ENCODE measurements around the gene CST6. TPM values are rescaled to one million over a fixed set of nuclear protein-coding genes. Genes with fewer than 3 reads are reported as not detected.

Gene CST6
- total RNA-seq, 1 donor from 2014 or later = not detected

DNA sequence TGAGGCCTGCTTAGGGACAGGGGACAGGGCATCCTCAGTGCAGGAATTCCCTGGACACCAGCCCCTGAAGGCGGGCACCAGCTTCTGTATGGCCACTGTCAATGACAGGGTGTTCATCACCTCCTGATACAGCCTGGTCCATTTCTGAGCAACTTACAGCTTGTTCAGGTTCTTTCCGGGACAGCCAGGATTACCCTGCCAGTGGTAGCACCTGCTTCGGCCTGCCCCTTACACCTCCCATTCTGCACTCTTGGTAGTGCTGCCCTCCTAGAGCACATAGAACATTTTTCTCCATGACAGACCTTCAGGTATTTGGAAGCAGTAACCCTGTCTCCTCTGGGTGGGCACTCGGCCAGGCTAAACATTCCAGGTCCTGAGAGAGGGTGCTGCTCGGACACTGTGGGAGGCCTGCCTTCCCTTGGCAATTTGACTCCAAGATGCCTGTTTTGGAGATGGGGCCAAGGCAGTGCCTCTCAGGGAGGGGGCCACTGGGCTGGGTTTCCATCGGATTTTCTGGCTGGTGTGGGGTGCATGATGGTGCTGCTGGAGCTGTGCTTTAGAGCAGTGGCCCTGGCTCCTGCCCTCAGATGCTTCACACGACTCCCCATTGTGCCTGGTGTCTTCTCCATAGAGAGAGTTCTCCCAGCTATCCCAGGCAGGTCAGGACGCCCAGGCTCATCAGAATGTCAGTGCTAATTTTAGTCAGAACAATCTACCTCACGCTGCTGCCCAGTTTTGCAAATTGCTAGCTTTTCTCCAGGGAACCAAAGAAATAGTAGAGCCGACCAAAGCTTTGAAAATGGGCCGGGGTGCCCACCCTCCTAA is 35.9 kb downstream of the CST6 start:
- Histone ChIP-seq H3K4me1 (peaks cover 46% of the 10 kb centered on the region), H3K36me3 (no peaks in the 10 kb centered on the region), H3K27ac (replicated peaks) (peak overlapping the region; percentile 57), H3K4me3 (peak overlapping the region; percentile 54), H3K9me3 (replicated peaks) (no peaks in the 10 kb centered on the region), H3K27me3 (ENCODE audit: low read depth) (peaks cover 34% of the 10 kb centered on the region)
- DNase-seq = no peak
- intact Hi-C loops (cut with micrococcal nuclease) = no loop called here
- TF ChIP-seq, protein P1, sequence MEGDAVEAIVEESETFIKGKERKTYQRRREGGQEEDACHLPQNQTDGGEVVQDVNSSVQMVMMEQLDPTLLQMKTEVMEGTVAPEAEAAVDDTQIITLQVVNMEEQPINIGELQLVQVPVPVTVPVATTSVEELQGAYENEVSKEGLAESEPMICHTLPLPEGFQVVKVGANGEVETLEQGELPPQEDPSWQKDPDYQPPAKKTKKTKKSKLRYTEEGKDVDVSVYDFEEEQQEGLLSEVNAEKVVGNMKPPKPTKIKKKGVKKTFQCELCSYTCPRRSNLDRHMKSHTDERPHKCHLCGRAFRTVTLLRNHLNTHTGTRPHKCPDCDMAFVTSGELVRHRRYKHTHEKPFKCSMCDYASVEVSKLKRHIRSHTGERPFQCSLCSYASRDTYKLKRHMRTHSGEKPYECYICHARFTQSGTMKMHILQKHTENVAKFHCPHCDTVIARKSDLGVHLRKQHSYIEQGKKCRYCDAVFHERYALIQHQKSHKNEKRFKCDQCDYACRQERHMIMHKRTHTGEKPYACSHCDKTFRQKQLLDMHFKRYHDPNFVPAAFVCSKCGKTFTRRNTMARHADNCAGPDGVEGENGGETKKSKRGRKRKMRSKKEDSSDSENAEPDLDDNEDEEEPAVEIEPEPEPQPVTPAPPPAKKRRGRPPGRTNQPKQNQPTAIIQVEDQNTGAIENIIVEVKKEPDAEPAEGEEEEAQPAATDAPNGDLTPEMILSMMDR (IDR thresholded peaks at IDR 0.05; ENCODE audit: borderline replicate concordance) = no peak

- intact Hi-C loops (cut with micrococcal nuclease) = no loop called here
- H3K4me3 ChIP-seq = peak within 1 kb of the TSS; percentile 54
- peaks cover 34% of the 10 kb centered on the region for H3K27me3 ChIP-seq (ENCODE audit: low read depth)
- no peak for DNase-seq
- H3K9me3 ChIP-seq (replicated peaks) = no peaks in the 10 kb centered on the region
- TF ChIP-seq, protein P1 (IDR thresholded peaks at IDR 0.05; ENCODE audit: borderline replicate concordance) = no peak
- H3K4me1 ChIP-seq = peaks cover 56% of the 10 kb centered on the region
- H3K36me3 ChIP-seq = peaks cover 5% of the 10 kb centered on the region
- peak within 1 kb of the TSS; percentile 57 for H3K27ac ChIP-seq (replicated peaks)
Observed at GRCh38 chr11:66048547-66049323, 36.9 kb downstream of the CST6 start, which contains the start of gene GAL3ST3. Gene GAL3ST3 (minus strand): TSS chr11:66049161. CDS start chr11:66045415, 3,746 bp downstream.

- H3K36me3 ChIP-seq = peaks cover 25% of the 10 kb centered on the region
- peaks cover 55% of the 10 kb centered on the region for H3K4me1 ChIP-seq
- H3K27me3 ChIP-seq (ENCODE audit: low read depth) = peaks cover 34% of the 10 kb centered on the region
- peak overlapping the region; percentile 91 for H3K27ac ChIP-seq (replicated peaks)
- DNase-seq = no peak
- intact Hi-C loops (cut with micrococcal nuclease) = no loop called here
- H3K4me3 ChIP-seq = no peak overlapping the region
- TF ChIP-seq, protein P1 (IDR thresholded peaks at IDR 0.05; ENCODE audit: borderline replicate concordance) = no peak
- H3K9me3 ChIP-seq (replicated peaks) = no peaks in the 10 kb centered on the region
Observed at GRCh38 chr11:66050581-66051231, 38.9 kb downstream of the CST6 start.

- Histone ChIP-seq H3K27me3 (ENCODE audit: low read depth) (peaks cover 31% of the 10 kb centered on the region), H3K4me1 (peaks cover 55% of the 10 kb centered on the region), H3K9me3 (replicated peaks) (no peaks in the 10 kb centered on the region), H3K4me3 (peak overlapping the region; percentile 100), H3K36me3 (peaks cover 32% of the 10 kb centered on the region), H3K27ac (replicated peaks) (peak overlapping the region; percentile 91)
- intact Hi-C loops (cut with micrococcal nuclease) = no loop called here
- DNase-seq = no peak
- TF ChIP-seq, protein P1 (IDR thresholded peaks at IDR 0.05; ENCODE audit: borderline replicate concordance) = no peak
Observed at GRCh38 chr11:66051371-66051765, 39.6 kb downstream of the CST6 start.

Data from left ventricle myocardium inferior (tissue), 1 donor.